ENCODE measurements around the gene BRIP1. TPM values are rescaled to one million over a fixed set of nuclear protein-coding genes. Genes with fewer than 3 reads are reported as not detected.

Gene BRIP1
- total RNA-seq, 2 donors from 2014 or later = 0.14 TPM

DNA sequence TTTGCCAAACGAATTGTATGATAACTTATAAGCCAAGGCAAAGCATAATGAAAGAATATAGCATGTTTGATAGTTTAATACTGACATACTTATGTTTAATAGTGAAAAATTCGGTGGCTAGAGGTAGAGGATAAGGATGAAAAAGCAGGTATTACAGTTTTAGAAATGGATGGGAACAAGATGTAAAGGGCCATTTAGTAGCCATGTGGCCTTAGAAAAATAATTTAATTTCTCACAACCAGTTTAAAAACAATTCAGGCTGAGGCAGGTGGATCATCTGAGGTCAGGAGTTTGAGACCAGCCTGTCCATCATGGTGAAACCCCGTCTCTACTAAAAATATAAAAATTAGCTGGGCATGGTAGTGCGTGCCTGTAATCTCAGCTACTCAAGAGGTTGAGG lies 152.8 kb downstream of the BRIP1 start:
- no peak overlapping the region for H3K4me3 ChIP-seq
- no peaks in the 10 kb centered on the region for H3K36me3 ChIP-seq
- H3K4me1 ChIP-seq (ENCODE audit: control insufficient read depth in 1 of 2, low read depth in 2 of 2) = no peaks in the 10 kb centered on the region
- DNase-seq (ENCODE audit: low spot score) (no peak), ATAC-seq (ENCODE audit: insufficient number of reproducible peaks, low FRiP score, low read depth) (no peak)
- TF ChIP-seq CTCF (IDR thresholded peaks at IDR 0.05) = no peak
- H3K27me3 ChIP-seq (replicated peaks; ENCODE audit: insufficient read depth) = no peaks in the 10 kb centered on the region
- H3K27ac ChIP-seq = no peak overlapping the region
- no peaks in the 10 kb centered on the region for H3K9me3 ChIP-seq

- no peak overlapping the region for H3K27ac ChIP-seq
- H3K36me3 ChIP-seq = no peaks in the 10 kb centered on the region
- no peak for DNase-seq (ENCODE audit: low spot score)
- no peaks in the 10 kb centered on the region for H3K4me1 ChIP-seq (ENCODE audit: control insufficient read depth in 1 of 2, low read depth in 2 of 2)
- TF ChIP-seq CTCF (IDR thresholded peaks at IDR 0.05) = no peak
- H3K4me3 ChIP-seq = no peak overlapping the region
- ATAC-seq (ENCODE audit: insufficient number of reproducible peaks, low FRiP score, low read depth) = no peak
- H3K9me3 ChIP-seq = no peaks in the 10 kb centered on the region
- no peaks in the 10 kb centered on the region for H3K27me3 ChIP-seq (replicated peaks; ENCODE audit: insufficient read depth)
Observed at GRCh38 chr17:61709567-61709966, 153.8 kb downstream of the BRIP1 start.

- Histone ChIP-seq H3K4me3 (no peak overlapping the region), H3K9me3 (peaks cover 20% of the 10 kb centered on the region), H3K36me3 (no peaks in the 10 kb centered on the region), H3K27me3 (replicated peaks; ENCODE audit: insufficient read depth) (no peaks in the 10 kb centered on the region), H3K27ac (no peak overlapping the region), H3K4me1 (ENCODE audit: control insufficient read depth in 1 of 2, low read depth in 2 of 2) (no peaks in the 10 kb centered on the region)
- no peak for TF ChIP-seq CTCF (IDR thresholded peaks at IDR 0.05)
- no peak for DNase-seq (ENCODE audit: low spot score)
- ATAC-seq (ENCODE audit: insufficient number of reproducible peaks, low FRiP score, low read depth) = no peak
Observed at GRCh38 chr17:61704935-61705449, 158.3 kb downstream of the BRIP1 start.

DNA sequence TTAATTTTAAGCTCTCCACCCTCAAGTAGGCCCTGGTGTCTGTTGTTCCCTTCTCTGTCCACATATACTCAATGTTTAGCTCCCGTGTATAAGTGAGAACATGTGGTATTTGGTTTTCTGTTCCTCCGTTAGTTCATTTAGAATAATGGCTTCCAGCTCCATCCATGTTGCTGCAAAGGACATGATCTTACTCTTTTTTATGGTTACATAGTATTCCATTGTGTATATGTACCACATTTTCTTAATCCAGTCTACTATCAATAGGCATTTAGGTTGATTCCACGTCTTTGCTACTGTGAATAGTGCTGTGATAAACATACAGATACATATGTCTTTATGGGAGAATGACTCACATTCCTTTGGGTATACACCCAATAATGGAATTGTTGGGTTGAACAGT lies 160.9 kb downstream of the BRIP1 start:
- Histone ChIP-seq H3K4me1 (ENCODE audit: control insufficient read depth in 1 of 2, low read depth in 2 of 2) (no peaks in the 10 kb centered on the region), H3K9me3 (peaks cover 26% of the 10 kb centered on the region), H3K4me3 (no peak overlapping the region), H3K27ac (no peak overlapping the region), H3K27me3 (replicated peaks; ENCODE audit: insufficient read depth) (no peaks in the 10 kb centered on the region), H3K36me3 (no peaks in the 10 kb centered on the region)
- no peak for DNase-seq (ENCODE audit: low spot score)
- no peak for ATAC-seq (ENCODE audit: insufficient number of reproducible peaks, low FRiP score, low read depth)
- no peak for TF ChIP-seq CTCF (IDR thresholded peaks at IDR 0.05)

GRCh38 chr17:61701978-61702377 lies 161.3 kb downstream of the BRIP1 start:
- Histone ChIP-seq H3K27ac (no peak overlapping the region), H3K4me1 (ENCODE audit: control insufficient read depth in 1 of 2, low read depth in 2 of 2) (no peaks in the 10 kb centered on the region), H3K4me3 (no peak overlapping the region), H3K27me3 (replicated peaks; ENCODE audit: insufficient read depth) (no peaks in the 10 kb centered on the region), H3K9me3 (peaks cover 26% of the 10 kb centered on the region), H3K36me3 (no peaks in the 10 kb centered on the region)
- ATAC-seq (ENCODE audit: insufficient number of reproducible peaks, low FRiP score, low read depth) (no peak), DNase-seq (ENCODE audit: low spot score) (no peak)
- no peak for TF ChIP-seq CTCF (IDR thresholded peaks at IDR 0.05)
